GM23338 (cell line): ENCODE data around the gene GFI1B. TPM values are rescaled to one million over a fixed set of nuclear protein-coding genes. Genes with fewer than 3 reads are reported as not detected.

ENCODE experiments used
- ATAC-seq: fragments of 200-7000 bp; cut with Tn5 transposase; 3 replicates; pipeline ENCODE4 v1.9.1; 2020
- DNase-seq: peaks from one replicate; pipeline ENCODE4 v3.0.0-alpha.2; 2015; ENCODE audit warnings: low spot score
- H2AFZ ChIP-seq: fragments of 200-600 bp; sonication (generic); 2 replicates; pipeline ENCODE4 v1.8.0; 2016; ENCODE audit warnings: antibody characterized with exemption, mild to moderate bottlenecking, moderate library complexity
- H3F3A ChIP-seq: fragments of 200-600 bp; sonication (generic); replicated peaks from 2 replicates; pipeline ENCODE4 v1.8.0; 2017; ENCODE audit warnings: antibody characterized with exemption, mixed run types, low read depth
- H3K27ac ChIP-seq: fragments of 200-600 bp; sonication (generic); 2 replicates; pipeline ENCODE4 v1.6.1; 2016; ENCODE audit warnings: low read depth
- H3K27me3 ChIP-seq: fragments of 200-600 bp; sonication (generic); 2 replicates; pipeline ENCODE4 v1.8.0; 2016; ENCODE audit warnings: mild to moderate bottlenecking, mixed run types, moderate library complexity; ENCODE audit not compliant: insufficient read depth
- H3K36me3 ChIP-seq: fragments of 200-600 bp; sonication (generic); 2 replicates; pipeline ENCODE4 v1.8.0; 2016; ENCODE audit warnings: mild to moderate bottlenecking; ENCODE audit not compliant: insufficient read depth
- H3K4me1 ChIP-seq: fragments of 200-600 bp; sonication (generic); 2 replicates; pipeline ENCODE4 v1.8.0; 2016; ENCODE audit warnings: mild to moderate bottlenecking, moderate library complexity; ENCODE audit not compliant: insufficient read depth
- H3K4me2 ChIP-seq: fragments of 200-600 bp; sonication (generic); 2 replicates; pipeline ENCODE4 v1.7.1; 2017; ENCODE audit warnings: mixed run types
- H3K4me3 ChIP-seq: fragments of 200-600 bp; sonication (generic); 2 replicates; pipeline ENCODE4 v1.6.1; 2016; ENCODE audit warnings: mixed run types
- H3K79me2 ChIP-seq: fragments of 200-600 bp; sonication (generic); replicated peaks from 2 replicates; pipeline ENCODE4 v1.8.0; 2017; ENCODE audit warnings: mild to moderate bottlenecking; ENCODE audit not compliant: insufficient read depth
- H3K9me2 ChIP-seq: fragments of 200-600 bp; sonication (generic); 2 replicates; pipeline ENCODE4 v1.8.0; 2017; ENCODE audit not compliant: insufficient read depth
- H4K20me1 ChIP-seq: fragments of 200-600 bp; sonication (generic); replicated peaks from 2 replicates; pipeline ENCODE4 v1.8.0; 2017; ENCODE audit warnings: mild to moderate bottlenecking; ENCODE audit not compliant: insufficient read depth
- H3K27ac Mint-ChIP-seq: 2 replicates; pipeline ENCODE4 v1.8.0; 2020; ENCODE audit warnings: inconsistent platforms, mild to moderate bottlenecking, moderate library complexity, mixed read lengths
- H3K27me3 Mint-ChIP-seq: 3 replicates; pipeline ENCODE4 v1.8.0; 2022; ENCODE audit warnings: low read depth, mild to moderate bottlenecking, moderate library complexity, mixed read lengths, inconsistent platforms; ENCODE audit not compliant: insufficient read depth, poor library complexity
- H3K36me3 Mint-ChIP-seq: 3 replicates; pipeline ENCODE4 v1.8.0; 2021; ENCODE audit warnings: low read depth, mild to moderate bottlenecking, inconsistent platforms, moderate library complexity, mixed read lengths
- H3K4me1 Mint-ChIP-seq: 3 replicates; pipeline ENCODE4 v1.8.0; 2020; ENCODE audit warnings: mild to moderate bottlenecking, inconsistent platforms, mixed read lengths
- H3K4me3 Mint-ChIP-seq: 3 replicates; pipeline ENCODE4 v1.8.0; 2021; ENCODE audit warnings: moderate library complexity, mild to moderate bottlenecking, inconsistent platforms, mixed read lengths
- H3K9me3 Mint-ChIP-seq: 3 replicates; pipeline ENCODE4 v1.8.0; 2020; ENCODE audit warnings: moderate library complexity, mild to moderate bottlenecking, inconsistent platforms, mixed read lengths
- CREB1 ChIP-seq: fragments of 250-450 bp; sonication (Bioruptor Pico); IDR thresholded peaks from 2 replicates; pipeline ENCODE4 v1.5.0; 2020; ENCODE audit warnings: low read depth, mild to moderate bottlenecking, moderate library complexity
- CTCF ChIP-seq, 2 experiments: fragments of 200-600 bp in 1 of 2; sonication (generic) in 1 of 2; conservative IDR thresholded peaks; 2 replicates each; pipeline versions ENCODE4 v1.5.1 to v1.6.1; 2016 to 2017; ENCODE audit warnings: antibody characterized with exemption in 2 of 2, low read depth in 2 of 2, mild to moderate bottlenecking in 2 of 2, moderate library complexity in 1 of 2
- ETS1 ChIP-seq: IDR thresholded peaks from 2 replicates; pipeline ENCODE4 v1.6.1; 2016; ENCODE audit warnings: antibody characterized with exemption
- EZH2 ChIP-seq: fragments of 200-600 bp; sonication (generic); IDR thresholded peaks from one replicate; pipeline ENCODE4 v1.8.0; 2017; ENCODE audit warnings: antibody characterized with exemption, mild to moderate bottlenecking, low read depth; ENCODE audit not compliant: unreplicated experiment
- EZH2phosphoT487 ChIP-seq: fragments of 200-600 bp; sonication (generic); IDR thresholded peaks from one replicate; pipeline ENCODE4 v1.8.1; 2018; ENCODE audit warnings: antibody characterized with exemption; ENCODE audit not compliant: unreplicated experiment
- JUNB ChIP-seq: IDR thresholded peaks from one replicate; pipeline ENCODE4 v1.6.1; 2016; ENCODE audit warnings: antibody characterized with exemption; ENCODE audit not compliant: unreplicated experiment
- NANOG ChIP-seq: IDR thresholded peaks from 2 replicates; pipeline ENCODE4 v1.6.1; 2016; ENCODE audit warnings: antibody characterized with exemption, borderline replicate concordance
- POLR2AphosphoS5 ChIP-seq: IDR thresholded peaks from 2 replicates; pipeline ENCODE4 v1.6.1; 2016; ENCODE audit warnings: antibody characterized with exemption, low read depth
- REST ChIP-seq: IDR thresholded peaks from one replicate; pipeline ENCODE4 v1.6.1; 2018; ENCODE audit warnings: antibody characterized with exemption; ENCODE audit not compliant: unreplicated experiment
- STAT1 ChIP-seq: IDR thresholded peaks from one replicate; pipeline ENCODE4 v1.6.1; 2016; ENCODE audit warnings: antibody characterized with exemption; ENCODE audit not compliant: unreplicated experiment
- ZNF114 ChIP-seq: fragments of 250-450 bp; sonication (Bioruptor Pico); IDR thresholded peaks from 2 replicates; pipeline ENCODE4 v1.5.0; 2020; ENCODE audit warnings: mild to moderate bottlenecking, moderate library complexity
- ZNF331 ChIP-seq: fragments of 250-450 bp; sonication (Bioruptor Pico); IDR thresholded peaks from 2 replicates; pipeline ENCODE4 v1.5.0; 2020; ENCODE audit warnings: low read depth, mild to moderate bottlenecking, moderate library complexity
- ZNF462 ChIP-seq: fragments of 250-450 bp; sonication (Bioruptor Pico); IDR thresholded peaks from 2 replicates; pipeline ENCODE4 v1.5.0; 2020; ENCODE audit warnings: mild to moderate bottlenecking, moderate library complexity
- polyA plus RNA-seq: library from polyadenylated mRNA; unstranded; fragments of >200 nt; fragmentation: Nextera tagmentation; extraction: Ambion mirVana; gene quantifications from 2 replicates; pipeline ENCODE4 v1.2.1, GENCODE V29; 2016
- total RNA-seq: library from RNA; depleted of rRNA; stranded (reverse); fragments of >200 nt; shearing (Covaris generic); gene quantifications from 2 replicates; pipeline ENCODE4 v1.2.3, GENCODE V29; 2014

Gene GFI1B
- total and polyA plus RNA-seq, 2 experiments from 2014 or later = 0.38 TPM; not detected in 1

GRCh38 chr9:133004091-133004998 is 25.9 kb downstream of the GFI1B start:
- Histone ChIP-seq H3K27ac (no peak overlapping the region), H3K4me1 (peaks cover 23% of the 10 kb centered on the region), H3F3A (0 out of 2 replicates have a peak, but pooled peaks cover 4% of the 10 kb centered on the region), H3K4me2 (peak overlapping the region; percentile 71), H3K9me2 (no peaks in the 10 kb centered on the region), H3K27me3 (peaks cover 53% of the 10 kb centered on the region), H3K36me3 (no peaks in the 10 kb centered on the region), H3K79me2 (no peaks in the 10 kb centered on the region), H4K20me1 (no peaks in the 10 kb centered on the region), H2AFZ (no peak overlapping the region), H3K4me3 (peak overlapping the region; percentile 38; the same call in 1 of the 2 replicates)
- TF ChIP-seq ZNF114 (CRISPR knock-in tag) (no peak), EZH2 (no peak), JUNB (no peak), POLR2AphosphoS5 (no peak), ZNF331 (CRISPR knock-in tag) (no peak), ETS1 (no peak), EZH2phosphoT487 (no peak), CTCF (conservative IDR thresholded peaks at IDR 0.05; ENCODE audit: low read depth in 2 of 2) (no peak), REST (no peak), NANOG (no peak), CREB1 (CRISPR knock-in tag) (no peak), ZNF462 (no peak), STAT1 (no peak)
- Mint-ChIP-seq H3K27me3 (peaks cover 55% of the 10 kb centered on the region), H3K4me1 (peaks cover 37% of the 10 kb centered on the region), H3K27ac (no peak overlapping the region), H3K4me3 (peak overlapping the region; percentile 51; the same call in 2 of the 3 replicates), H3K9me3 (no peaks in the 10 kb centered on the region; the same call in 2 of the 3 replicates), H3K36me3 (no peaks in the 10 kb centered on the region)
- ATAC-seq (peak; percentile 37), DNase-seq (peak; percentile 40)
